Measurements from ENCODE around the gene ADGRA1. TPM values are rescaled to one million over a fixed set of nuclear protein-coding genes. Genes with fewer than 3 reads are reported as not detected.

The ADGRA1 gene
- total RNA-seq, 1 donor, result not detected

- no peak for DNase-seq (ENCODE audit: low read depth in 2 of 3, low spot score in 2 of 3)
Observed at GRCh38 chr10:133159611-133159949, 71.9 kb downstream of the ADGRA1 start.

GRCh38 chr10:133159950-133160825 lies 72.5 kb downstream of the ADGRA1 start, which contains the start of gene KNDC1:
TSS of gene KNDC1 (plus strand) at chr10:133160219. CDS start at chr10:133160468, 249 bp downstream.
- DNase-seq (ENCODE audit: low read depth in 2 of 3, low spot score in 2 of 3), result peak in 2 of 3 donors; percentile 8 to 16

GRCh38 chr10:133160826-133161471 lies 73.2 kb downstream of the ADGRA1 start:
- no peak for DNase-seq (ENCODE audit: low read depth in 2 of 3, low spot score in 2 of 3)

GRCh38 chr10:133161486-133162109 lies 73.9 kb downstream of the ADGRA1 start:
- no peak for DNase-seq (ENCODE audit: low read depth in 2 of 3, low spot score in 2 of 3)

GRCh38 chr10:133162178-133162909 lies 74.6 kb downstream of the ADGRA1 start:
- no peak for DNase-seq (ENCODE audit: low read depth in 2 of 3, low spot score in 2 of 3)

- no peak for DNase-seq (ENCODE audit: low read depth in 2 of 3, low spot score in 2 of 3)
Observed at GRCh38 chr10:133162910-133163856, 75.5 kb downstream of the ADGRA1 start.

GRCh38 chr10:133163889-133164815 lies 76.4 kb downstream of the ADGRA1 start:
- no peak for DNase-seq (ENCODE audit: low read depth in 2 of 3, low spot score in 2 of 3)

- no peak for DNase-seq (ENCODE audit: low read depth in 2 of 3, low spot score in 2 of 3)
Observed at GRCh38 chr10:133164816-133165555, 77.3 kb downstream of the ADGRA1 start.

- no peak for DNase-seq (ENCODE audit: low read depth in 2 of 3, low spot score in 2 of 3)
Observed at GRCh38 chr10:133165556-133166503, 78.1 kb downstream of the ADGRA1 start.

- no peak for DNase-seq (ENCODE audit: low read depth in 2 of 3, low spot score in 2 of 3)
Observed at GRCh38 chr10:133166504-133166827, 78.7 kb downstream of the ADGRA1 start.

- DNase-seq (ENCODE audit: low read depth in 2 of 3, low spot score in 2 of 3), result no peak
Observed at GRCh38 chr10:133166828-133167692, 79.3 kb downstream of the ADGRA1 start.

GRCh38 chr10:133167693-133168616 lies 80.2 kb downstream of the ADGRA1 start:
- DNase-seq (ENCODE audit: low read depth in 2 of 3, low spot score in 2 of 3), result no peak

GRCh38 chr10:133168617-133169031 lies 80.9 kb downstream of the ADGRA1 start:
- no peak for DNase-seq (ENCODE audit: low read depth in 2 of 3, low spot score in 2 of 3)

GRCh38 chr10:133169173-133169947 lies 81.6 kb downstream of the ADGRA1 start:
- no peak for DNase-seq (ENCODE audit: low read depth in 2 of 3, low spot score in 2 of 3)
